ENCODE results near the gene SLC22A14.
"Not testable (repeated sequence)": the region's sequence is repeated elsewhere in the genome, so short reads cannot be mapped to it uniquely, and the experiment has no call there.

The SLC22A14 gene

GRCh38 chr3:38270606-38271005 is 11.5 kb upstream of the SLC22A14 start:
- no peak for DNase-seq (ENCODE audit: low spot score)

GRCh38 chr3:38271553-38271952 is 10.5 kb upstream of the SLC22A14 start:
- no peak for DNase-seq (ENCODE audit: low spot score)

DNA sequence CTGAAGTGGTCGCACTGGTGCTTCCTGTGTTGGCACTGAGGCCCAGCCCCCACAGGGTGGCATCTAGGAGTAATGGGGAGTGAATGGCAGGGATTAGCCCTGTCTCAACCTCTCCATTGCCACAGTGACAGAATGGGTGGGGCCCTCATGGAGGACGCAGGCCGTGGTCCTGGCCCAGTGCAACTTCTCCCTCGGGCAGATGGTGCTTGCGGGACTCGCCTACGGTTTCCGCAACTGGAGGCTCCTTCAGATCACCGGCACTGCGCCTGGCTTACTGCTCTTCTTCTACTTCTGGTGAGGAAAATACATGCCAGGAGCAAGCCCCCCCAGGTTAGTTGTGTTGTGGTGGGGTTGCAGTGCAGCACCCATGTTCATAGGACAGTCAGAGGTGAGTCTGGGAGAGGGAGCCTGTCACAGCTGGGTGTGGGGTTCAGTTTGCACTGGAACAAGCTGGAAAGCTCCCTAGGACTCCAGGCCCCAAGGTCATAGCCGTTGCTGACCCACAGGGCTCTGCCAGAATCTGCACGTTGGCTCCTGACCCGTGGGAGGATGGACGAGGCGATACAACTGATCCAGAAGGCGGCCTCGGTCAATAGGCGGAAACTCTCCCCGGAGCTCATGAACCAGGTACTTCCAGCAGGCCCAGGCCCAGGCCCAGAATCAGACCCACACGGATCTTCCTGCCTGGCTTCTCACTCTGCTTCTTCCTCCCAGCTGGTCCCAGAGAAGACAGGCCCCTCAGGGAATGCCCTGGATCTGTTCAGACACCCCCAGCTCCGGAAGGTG is 7.0 kb upstream of the SLC22A14 start:
- DNase-seq (ENCODE audit: low spot score) = no peak

DNA sequence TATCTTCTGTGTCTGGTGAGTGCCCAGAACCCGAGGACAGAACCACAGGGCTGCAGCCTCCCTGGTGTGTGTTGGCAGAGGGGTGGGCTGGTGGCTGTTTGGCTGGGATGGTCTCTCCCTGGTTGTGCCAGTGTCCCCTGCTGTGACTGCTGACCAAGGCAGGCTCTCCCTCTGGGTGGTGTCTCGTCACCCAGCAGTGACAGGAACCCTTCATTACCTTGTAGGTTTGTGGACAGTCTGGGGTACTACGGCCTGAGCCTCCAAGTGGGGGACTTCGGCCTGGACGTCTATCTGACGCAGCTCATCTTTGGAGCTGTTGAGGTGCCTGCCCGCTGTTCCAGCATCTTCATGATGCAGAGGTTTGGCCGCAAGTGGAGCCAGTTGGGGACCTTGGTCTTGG is 6.4 kb upstream of the SLC22A14 start:
- no peak for DNase-seq (ENCODE audit: low spot score)

- no peak for DNase-seq (ENCODE audit: low spot score)
Measured at GRCh38 chr3:38276081-38276916, 5.8 kb upstream of the SLC22A14 start.

GRCh38 chr3:38276917-38277630 is 5.0 kb upstream of the SLC22A14 start:
- no peak for DNase-seq (ENCODE audit: low spot score)

DNA sequence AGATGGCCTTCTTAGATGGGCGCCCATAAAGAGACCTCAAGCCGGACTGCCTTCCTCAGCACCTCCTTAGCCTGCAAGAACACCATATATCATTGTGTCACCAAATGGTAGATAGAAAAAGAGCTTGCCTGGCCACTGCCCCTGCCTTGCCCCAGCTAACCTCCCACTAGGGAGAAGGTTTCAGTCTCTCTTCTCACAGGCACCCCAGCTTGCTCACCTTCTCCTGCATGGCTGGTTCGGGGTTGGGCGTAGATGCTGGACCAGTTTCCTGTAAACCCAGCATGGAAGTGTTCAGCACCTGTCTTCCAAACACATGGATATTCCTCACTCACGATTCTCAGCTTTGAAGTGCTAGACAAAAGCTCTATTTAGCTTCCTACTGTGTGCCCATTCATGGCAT is 3.3 kb upstream of the SLC22A14 start:
- no peak for DNase-seq (ENCODE audit: low spot score)

- no peak for DNase-seq (ENCODE audit: low spot score)
Measured at GRCh38 chr3:38283810-38284755, 2.0 kb downstream of the SLC22A14 start.

DNA sequence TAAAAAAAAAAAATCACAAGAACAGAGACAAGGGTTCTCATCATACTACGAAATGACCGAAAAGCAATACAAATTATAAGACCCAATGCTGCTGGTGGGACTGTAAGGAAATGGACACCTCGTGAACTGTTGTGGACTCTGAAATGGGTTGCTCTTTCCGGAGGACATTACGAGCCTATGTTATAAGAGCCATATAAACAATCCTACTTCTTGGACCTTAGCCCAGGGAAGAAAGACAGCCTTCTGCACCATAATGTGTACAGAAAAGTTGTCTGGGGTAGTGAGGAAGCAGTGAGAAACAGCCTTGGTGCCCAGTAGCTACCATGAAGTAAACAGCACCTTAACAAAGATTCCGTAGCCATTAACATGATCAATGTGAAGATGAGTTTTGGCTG is 2.7 kb downstream of the SLC22A14 start:
- no peak for DNase-seq (ENCODE audit: low spot score)

- not testable (repeated sequence) for DNase-seq (ENCODE audit: low spot score)
Measured at GRCh38 chr3:38289286-38290217, 7.5 kb downstream of the SLC22A14 start.

DNA sequence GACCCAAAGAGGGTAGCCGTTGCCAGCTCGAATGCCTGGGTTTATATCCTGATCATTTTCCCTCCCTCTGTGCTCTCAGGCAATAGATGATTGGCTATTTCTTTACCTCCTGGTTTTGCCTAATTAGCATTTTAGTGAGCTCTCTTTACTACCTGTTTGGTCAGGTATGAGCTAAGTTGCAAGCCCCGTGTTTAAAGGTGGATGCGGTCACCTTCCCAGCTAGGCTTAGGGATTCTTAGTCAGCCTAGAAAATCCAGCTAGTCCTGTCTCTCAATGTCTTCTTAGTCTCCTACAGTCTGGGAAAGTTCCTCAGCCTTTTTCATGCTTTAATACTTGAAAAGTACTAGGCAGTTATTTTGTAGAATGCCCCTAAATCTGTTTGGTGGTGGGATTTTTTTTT is 15.0 kb downstream of the SLC22A14 start:
- not testable (repeated sequence) for DNase-seq (ENCODE audit: low spot score)

GRCh38 chr3:38297537-38297936 is 15.4 kb downstream of the SLC22A14 start:
- no peak for DNase-seq (ENCODE audit: low spot score)

- peak; percentile 34 for DNase-seq (ENCODE audit: low spot score)
Measured at GRCh38 chr3:38297947-38298711, 16.0 kb downstream of the SLC22A14 start.

GRCh38 chr3:38306941-38307340 is 24.8 kb downstream of the SLC22A14 start:
- DNase-seq (ENCODE audit: low spot score) = no peak

- DNase-seq (ENCODE audit: low spot score) = no peak
Measured at GRCh38 chr3:38307599-38307998, 25.5 kb downstream of the SLC22A14 start.

DNA sequence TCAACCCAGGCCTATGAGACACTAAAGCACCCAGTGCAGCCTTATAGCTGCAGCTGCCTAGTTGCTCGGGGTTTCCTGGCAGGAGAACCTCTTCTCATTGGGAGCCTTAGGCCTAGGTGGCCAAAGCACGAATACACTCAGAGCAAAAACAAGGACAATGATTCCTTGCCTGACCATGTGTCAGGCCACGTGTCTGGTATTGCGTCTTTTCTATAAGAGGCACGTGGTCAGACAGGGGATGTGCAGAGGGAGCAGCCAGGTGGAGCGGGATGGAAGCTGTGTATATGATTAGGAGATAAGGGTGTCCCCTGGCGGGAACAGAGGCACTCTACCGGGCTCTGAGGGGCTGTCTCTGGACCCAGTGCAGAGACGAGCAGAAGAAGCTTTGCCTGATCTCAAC is 26.4 kb downstream of the SLC22A14 start:
- no peak for DNase-seq (ENCODE audit: low spot score)

- DNase-seq (ENCODE audit: low spot score) = no peak
Measured at GRCh38 chr3:38311476-38311875, 29.4 kb downstream of the SLC22A14 start.

DNA sequence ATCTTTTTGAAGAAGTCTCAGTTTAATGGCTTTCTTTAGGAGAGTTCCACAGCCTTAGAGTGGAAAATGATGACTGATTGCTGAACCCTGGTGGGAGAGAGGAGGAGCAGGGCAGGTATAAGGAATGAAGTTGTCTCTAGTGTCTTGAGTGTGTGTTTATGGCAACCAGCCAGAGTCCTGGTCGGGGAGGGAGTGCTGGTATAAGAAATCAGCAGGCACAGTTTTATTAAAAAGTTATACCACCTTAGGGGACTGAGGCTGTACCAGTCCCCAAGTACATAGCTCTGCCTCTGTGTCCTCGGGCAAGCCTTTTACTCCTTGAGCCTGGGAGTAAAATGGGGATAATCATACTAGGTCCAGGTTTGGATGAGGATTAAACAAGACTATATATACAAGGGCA is 29.8 kb downstream of the SLC22A14 start:
- DNase-seq (ENCODE audit: low spot score) = no peak

DNA sequence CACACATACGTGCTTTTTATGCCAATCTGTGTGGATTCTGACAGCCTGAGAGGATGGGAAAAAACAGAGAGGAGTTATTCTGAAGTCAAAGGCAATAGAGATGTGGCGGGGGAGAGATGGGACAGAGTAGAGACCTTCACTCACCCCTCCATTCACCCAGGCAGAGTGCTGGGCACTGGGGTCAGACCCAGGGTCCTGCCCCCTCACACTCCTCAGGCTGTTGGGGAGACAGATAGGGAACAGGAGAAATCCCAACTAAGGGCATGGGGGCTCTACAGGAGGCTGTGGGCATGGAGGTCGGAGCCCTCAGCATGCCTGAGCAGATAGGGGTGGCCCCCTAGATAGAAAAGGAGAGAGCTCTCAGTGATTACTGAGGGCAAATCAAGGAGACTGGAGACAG is 30.3 kb downstream of the SLC22A14 start:
- no peak for DNase-seq (ENCODE audit: low spot score)

DNA sequence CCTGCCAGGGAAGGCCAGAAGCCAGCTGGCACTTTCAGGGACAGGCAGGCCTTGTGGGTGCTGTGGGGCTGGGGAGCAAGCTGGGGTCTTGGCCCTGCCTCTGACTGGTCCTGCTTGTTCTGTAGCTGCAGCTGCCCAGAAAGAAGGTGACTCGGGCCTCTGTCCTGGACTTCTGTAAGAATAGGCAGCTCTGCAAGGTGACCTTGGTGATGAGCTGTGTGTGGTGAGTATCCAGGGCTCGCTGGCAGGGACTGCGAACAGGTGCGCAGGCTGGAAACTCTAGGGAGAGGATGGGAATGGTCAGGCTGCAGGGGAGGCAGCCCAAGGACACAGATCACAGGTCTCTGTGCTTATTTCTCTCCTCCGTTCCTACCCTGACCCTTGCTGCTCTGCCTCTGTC is 31.2 kb downstream of the SLC22A14 start:
- DNase-seq (ENCODE audit: low spot score) = no peak

Measured in RKO (cell line).